ENCODE results near the gene HS6ST3.

HS6ST3 gene

DNA sequence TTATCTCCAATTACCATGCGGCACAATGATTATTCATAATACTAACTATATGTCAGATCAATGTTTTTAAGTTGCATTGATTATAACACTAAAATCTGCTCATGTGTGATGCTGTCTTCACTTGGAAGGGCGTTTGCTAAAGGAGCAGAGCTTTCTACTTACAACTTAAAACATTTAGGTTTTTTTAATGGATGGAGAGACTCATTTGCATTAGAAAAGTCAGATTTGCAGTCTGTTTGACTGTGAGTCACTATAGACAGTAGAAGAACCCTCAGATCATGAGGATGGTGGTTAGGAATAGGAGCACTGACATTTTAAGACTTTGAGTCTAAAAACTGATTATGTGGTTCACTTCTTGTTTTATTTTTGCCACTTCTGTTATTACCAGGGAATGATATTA is 364.6 kb downstream of the HS6ST3 start:
- no peak overlapping the region for H3K27ac ChIP-seq (ENCODE audit: low read depth in 2 of 2, low read length in 2 of 2)
- no peaks in the 10 kb centered on the region for H3K36me3 ChIP-seq (ENCODE audit: control insufficient read depth in 2 of 2, insufficient read depth in 2 of 2, low read length in 2 of 2)
- H3K4me1 ChIP-seq (ENCODE audit: control insufficient read depth in 2 of 2, insufficient read depth in 2 of 2, low read length in 2 of 2) = no peaks in the 10 kb centered on the region
- no peak overlapping the region for H3K4me3 ChIP-seq (ENCODE audit: low read length in 2 of 2)
- no peaks in the 10 kb centered on the region for H3K9me3 ChIP-seq (ENCODE audit: control insufficient read depth in 2 of 2, low read length in 2 of 2)
- H3K27me3 ChIP-seq (ENCODE audit: control insufficient read depth in 2 of 2, insufficient read depth in 2 of 2, low read length in 2 of 2) = no peaks in the 10 kb centered on the region
- no peak overlapping the region for H3K9ac ChIP-seq (ENCODE audit: low read depth in 1 of 2, low read length in 2 of 2)

DNA sequence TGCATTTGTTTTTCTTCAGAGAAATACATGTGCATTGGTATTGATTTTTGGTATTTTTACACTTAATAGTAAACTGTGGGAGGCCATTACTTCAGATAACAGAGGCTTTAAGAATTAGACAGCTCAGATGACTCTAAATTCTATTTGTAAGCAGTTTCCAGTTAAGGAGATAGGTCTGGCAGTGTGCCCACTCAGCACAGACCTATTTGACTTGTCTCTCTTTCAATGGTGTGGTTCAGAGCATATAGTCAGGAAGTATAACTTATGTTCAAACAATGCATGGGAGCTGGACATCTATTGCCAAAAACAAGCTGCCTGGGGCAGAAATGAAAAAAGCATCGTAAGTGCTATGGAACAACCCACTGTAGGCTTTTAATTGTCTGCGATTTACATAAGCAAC is 370.7 kb downstream of the HS6ST3 start:
- Histone ChIP-seq H3K4me3 (ENCODE audit: low read length in 2 of 2) (no peak overlapping the region), H3K9ac (ENCODE audit: low read depth in 1 of 2, low read length in 2 of 2) (no peak overlapping the region), H3K9me3 (ENCODE audit: control insufficient read depth in 2 of 2, low read length in 2 of 2) (no peaks in the 10 kb centered on the region), H3K27me3 (ENCODE audit: control insufficient read depth in 2 of 2, insufficient read depth in 2 of 2, low read length in 2 of 2) (no peaks in the 10 kb centered on the region), H3K36me3 (ENCODE audit: control insufficient read depth in 2 of 2, insufficient read depth in 2 of 2, low read length in 2 of 2) (no peaks in the 10 kb centered on the region), H3K27ac (ENCODE audit: low read depth in 2 of 2, low read length in 2 of 2) (no peak overlapping the region), H3K4me1 (ENCODE audit: control insufficient read depth in 2 of 2, insufficient read depth in 2 of 2, low read length in 2 of 2) (no peaks in the 10 kb centered on the region)

DNA sequence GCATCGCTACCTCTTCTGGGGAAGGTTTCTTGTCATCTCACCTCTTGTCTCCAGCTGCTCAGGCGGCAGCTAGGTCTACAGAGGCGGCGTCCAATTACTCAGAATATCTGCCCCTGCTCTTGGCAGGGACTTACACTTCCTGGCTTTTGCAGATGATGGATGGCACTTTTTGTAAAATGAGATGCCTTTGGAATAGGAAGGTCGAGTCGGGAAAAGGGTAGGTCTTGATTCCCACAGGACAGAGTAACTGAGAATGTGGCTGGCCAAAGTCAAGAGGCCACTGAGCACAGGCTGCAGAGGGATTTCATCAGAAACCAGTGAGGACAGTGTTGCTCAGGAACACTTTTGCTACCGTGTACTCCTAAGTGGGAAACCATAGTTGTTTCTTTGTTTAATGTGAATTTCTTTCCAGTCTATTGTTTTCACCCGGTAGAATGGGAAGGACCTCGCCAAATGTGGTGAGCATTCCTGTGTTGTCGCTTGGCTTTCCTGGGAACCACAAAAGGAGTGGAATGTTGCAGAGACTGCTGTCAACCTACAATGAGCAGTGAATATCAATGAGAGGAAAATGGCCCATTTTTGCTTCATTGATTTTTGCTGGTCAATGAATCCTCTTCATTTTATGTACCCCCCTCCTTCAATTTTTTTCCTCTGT is 383.7 kb downstream of the HS6ST3 start:
- no peak overlapping the region for H3K27ac ChIP-seq (ENCODE audit: low read depth in 2 of 2, low read length in 2 of 2)
- no peaks in the 10 kb centered on the region for H3K4me1 ChIP-seq (ENCODE audit: control insufficient read depth in 2 of 2, insufficient read depth in 2 of 2, low read length in 2 of 2)

DNA sequence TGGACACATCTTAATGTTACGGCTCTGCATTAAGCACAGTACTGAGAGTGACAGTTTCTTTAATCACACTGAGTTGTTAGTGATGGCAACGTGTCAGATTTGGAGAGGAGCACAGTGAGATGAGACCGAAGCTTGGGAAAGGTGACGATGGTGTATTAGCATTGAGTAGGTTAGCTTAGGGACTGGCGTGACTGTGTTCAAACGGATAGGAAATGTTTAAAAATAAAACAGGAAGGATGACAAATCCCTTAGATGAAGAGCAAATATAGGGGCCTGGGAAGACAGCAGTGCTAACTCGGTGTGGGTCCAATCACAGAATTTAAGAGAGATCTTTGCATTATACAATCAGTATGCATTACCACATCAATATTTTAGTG is 384.3 kb downstream of the HS6ST3 start:
- Histone ChIP-seq H3K9me3 (ENCODE audit: control insufficient read depth in 2 of 2, low read length in 2 of 2) (no peaks in the 10 kb centered on the region), H3K4me1 (ENCODE audit: control insufficient read depth in 2 of 2, insufficient read depth in 2 of 2, low read length in 2 of 2) (no peaks in the 10 kb centered on the region), H3K9ac (ENCODE audit: low read depth in 1 of 2, low read length in 2 of 2) (no peak overlapping the region), H3K4me3 (ENCODE audit: low read length in 2 of 2) (no peak overlapping the region), H3K27ac (ENCODE audit: low read depth in 2 of 2, low read length in 2 of 2) (no peak overlapping the region), H3K27me3 (ENCODE audit: control insufficient read depth in 2 of 2, insufficient read depth in 2 of 2, low read length in 2 of 2) (no peaks in the 10 kb centered on the region), H3K36me3 (ENCODE audit: control insufficient read depth in 2 of 2, insufficient read depth in 2 of 2, low read length in 2 of 2) (no peaks in the 10 kb centered on the region)

More for the DNA sequence above, 383.7 kb downstream of the HS6ST3 start:
- no peak overlapping the region for H3K4me3 ChIP-seq (ENCODE audit: low read length in 2 of 2)
- no peak overlapping the region for H3K9ac ChIP-seq (ENCODE audit: low read depth in 1 of 2, low read length in 2 of 2)
- no peaks in the 10 kb centered on the region for H3K27me3 ChIP-seq (ENCODE audit: control insufficient read depth in 2 of 2, insufficient read depth in 2 of 2, low read length in 2 of 2)
- H3K9me3 ChIP-seq (ENCODE audit: control insufficient read depth in 2 of 2, low read length in 2 of 2) = no peaks in the 10 kb centered on the region
- H3K36me3 ChIP-seq (ENCODE audit: control insufficient read depth in 2 of 2, insufficient read depth in 2 of 2, low read length in 2 of 2) = no peaks in the 10 kb centered on the region

DNA sequence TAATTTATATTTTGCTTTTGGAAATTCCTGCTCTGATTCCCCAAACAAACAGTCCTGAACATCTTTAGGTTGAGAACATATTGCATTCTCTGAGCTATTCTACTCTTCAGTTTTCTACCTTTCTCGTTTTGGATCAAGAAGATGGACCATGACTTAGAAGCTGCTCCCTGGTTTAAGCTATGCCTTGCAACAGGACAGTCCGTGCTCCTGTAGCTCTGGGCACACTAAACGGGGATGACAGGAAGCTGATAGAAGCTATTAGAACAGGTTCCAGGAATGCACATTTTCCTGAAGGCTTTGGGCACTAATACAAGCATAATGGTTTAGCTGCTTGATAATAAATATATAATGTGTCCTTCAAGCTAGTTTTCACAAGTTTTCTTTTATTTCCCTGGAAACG is 385.2 kb downstream of the HS6ST3 start:
- H3K27ac ChIP-seq (ENCODE audit: low read depth in 2 of 2, low read length in 2 of 2) = no peak overlapping the region
- no peaks in the 10 kb centered on the region for H3K4me1 ChIP-seq (ENCODE audit: control insufficient read depth in 2 of 2, insufficient read depth in 2 of 2, low read length in 2 of 2)
- no peaks in the 10 kb centered on the region for H3K36me3 ChIP-seq (ENCODE audit: control insufficient read depth in 2 of 2, insufficient read depth in 2 of 2, low read length in 2 of 2)
- no peak overlapping the region for H3K4me3 ChIP-seq (ENCODE audit: low read length in 2 of 2)
- no peaks in the 10 kb centered on the region for H3K9me3 ChIP-seq (ENCODE audit: control insufficient read depth in 2 of 2, low read length in 2 of 2)
- H3K27me3 ChIP-seq (ENCODE audit: control insufficient read depth in 2 of 2, insufficient read depth in 2 of 2, low read length in 2 of 2) = no peaks in the 10 kb centered on the region
- no peak overlapping the region for H3K9ac ChIP-seq (ENCODE audit: low read depth in 1 of 2, low read length in 2 of 2)

- Histone ChIP-seq H3K4me3 (ENCODE audit: low read length in 2 of 2) (no peak overlapping the region), H3K9ac (ENCODE audit: low read depth in 1 of 2, low read length in 2 of 2) (no peak overlapping the region), H3K9me3 (ENCODE audit: control insufficient read depth in 2 of 2, low read length in 2 of 2) (no peaks in the 10 kb centered on the region), H3K4me1 (ENCODE audit: control insufficient read depth in 2 of 2, insufficient read depth in 2 of 2, low read length in 2 of 2) (no peaks in the 10 kb centered on the region), H3K27ac (ENCODE audit: low read depth in 2 of 2, low read length in 2 of 2) (no peak overlapping the region), H3K27me3 (ENCODE audit: control insufficient read depth in 2 of 2, insufficient read depth in 2 of 2, low read length in 2 of 2) (no peaks in the 10 kb centered on the region), H3K36me3 (ENCODE audit: control insufficient read depth in 2 of 2, insufficient read depth in 2 of 2, low read length in 2 of 2) (no peaks in the 10 kb centered on the region)
Observed at GRCh38 chr13:96481482-96481881, 391.6 kb downstream of the HS6ST3 start.

DNA sequence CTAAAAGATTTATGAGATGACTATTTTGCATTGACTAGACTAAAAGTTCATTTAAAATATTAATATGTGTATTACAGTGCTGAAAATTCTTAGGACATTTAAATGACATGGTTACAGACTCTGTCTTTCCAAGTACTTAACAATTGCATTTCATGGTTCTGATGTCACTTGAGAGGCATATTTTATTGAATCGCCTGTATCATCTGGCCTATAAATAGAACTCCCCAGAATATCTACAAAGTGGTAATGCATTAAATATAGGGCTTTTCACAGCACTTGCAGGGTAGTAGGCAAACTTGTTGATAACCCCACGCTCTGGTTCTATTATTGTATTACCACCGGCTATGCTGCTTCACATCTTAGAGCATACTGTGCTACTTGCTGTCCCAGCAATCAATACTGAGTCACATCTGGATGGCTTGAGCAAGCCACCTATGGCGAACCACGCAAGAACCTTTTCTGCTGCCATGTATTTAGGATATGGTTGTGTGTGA is 400.6 kb downstream of the HS6ST3 start:
- no peaks in the 10 kb centered on the region for H3K4me1 ChIP-seq (ENCODE audit: control insufficient read depth in 2 of 2, insufficient read depth in 2 of 2, low read length in 2 of 2)
- no peak overlapping the region for H3K27ac ChIP-seq (ENCODE audit: low read depth in 2 of 2, low read length in 2 of 2)
- no peaks in the 10 kb centered on the region for H3K9me3 ChIP-seq (ENCODE audit: control insufficient read depth in 2 of 2, low read length in 2 of 2)
- no peak overlapping the region for H3K9ac ChIP-seq (ENCODE audit: low read depth in 1 of 2, low read length in 2 of 2)
- H3K36me3 ChIP-seq (ENCODE audit: control insufficient read depth in 2 of 2, insufficient read depth in 2 of 2, low read length in 2 of 2) = no peaks in the 10 kb centered on the region
- no peak overlapping the region for H3K4me3 ChIP-seq (ENCODE audit: low read length in 2 of 2)
- no peaks in the 10 kb centered on the region for H3K27me3 ChIP-seq (ENCODE audit: control insufficient read depth in 2 of 2, insufficient read depth in 2 of 2, low read length in 2 of 2)

DNA sequence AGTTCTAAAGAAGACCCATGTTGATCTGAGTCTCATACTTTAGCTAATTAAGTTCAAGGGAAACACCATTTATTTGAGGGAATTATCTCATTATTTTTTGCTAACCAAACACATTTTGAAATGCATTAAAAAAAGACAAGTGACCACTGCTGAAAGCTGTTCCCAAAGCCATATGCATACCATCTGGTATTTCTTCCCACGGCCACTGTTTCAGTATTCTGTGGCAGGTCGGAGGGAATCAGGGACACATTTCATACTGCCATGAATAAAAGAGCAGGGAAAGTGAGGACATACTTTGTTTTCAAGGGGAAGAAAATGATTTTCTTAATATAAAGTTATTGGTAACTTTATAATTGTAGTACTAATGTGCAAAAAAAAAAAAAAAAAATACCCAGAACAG is 401.2 kb downstream of the HS6ST3 start:
- H3K36me3 ChIP-seq (ENCODE audit: control insufficient read depth in 2 of 2, insufficient read depth in 2 of 2, low read length in 2 of 2) = no peaks in the 10 kb centered on the region
- H3K4me1 ChIP-seq (ENCODE audit: control insufficient read depth in 2 of 2, insufficient read depth in 2 of 2, low read length in 2 of 2) = no peaks in the 10 kb centered on the region
- H3K27me3 ChIP-seq (ENCODE audit: control insufficient read depth in 2 of 2, insufficient read depth in 2 of 2, low read length in 2 of 2) = no peaks in the 10 kb centered on the region
- no peaks in the 10 kb centered on the region for H3K9me3 ChIP-seq (ENCODE audit: control insufficient read depth in 2 of 2, low read length in 2 of 2)
- H3K4me3 ChIP-seq (ENCODE audit: low read length in 2 of 2) = no peak overlapping the region
- no peak overlapping the region for H3K9ac ChIP-seq (ENCODE audit: low read depth in 1 of 2, low read length in 2 of 2)
- H3K27ac ChIP-seq (ENCODE audit: low read depth in 2 of 2, low read length in 2 of 2) = no peak overlapping the region

DNA sequence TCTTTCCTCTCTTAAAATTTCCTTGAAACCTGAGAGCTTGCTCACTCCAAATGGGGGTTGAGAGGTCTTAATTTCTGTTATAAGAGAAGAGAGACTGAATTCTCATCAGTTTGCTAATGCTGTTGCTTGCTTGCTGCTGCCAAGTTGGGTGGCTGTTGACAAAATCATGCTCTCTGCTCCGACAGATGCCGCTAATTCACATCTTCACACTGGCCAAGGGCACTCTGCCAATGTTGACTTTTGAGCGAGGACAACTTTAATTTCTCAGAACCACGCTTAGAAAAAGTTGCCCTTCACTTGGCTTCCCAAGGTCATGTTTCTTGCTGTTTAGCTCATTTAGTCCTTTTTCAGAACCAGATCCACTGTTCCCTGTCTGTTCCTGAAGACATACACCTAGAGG is 402.9 kb downstream of the HS6ST3 start:
- no peak overlapping the region for H3K4me3 ChIP-seq (ENCODE audit: low read length in 2 of 2)
- H3K27me3 ChIP-seq (ENCODE audit: control insufficient read depth in 2 of 2, insufficient read depth in 2 of 2, low read length in 2 of 2) = no peaks in the 10 kb centered on the region
- H3K9me3 ChIP-seq (ENCODE audit: control insufficient read depth in 2 of 2, low read length in 2 of 2) = no peaks in the 10 kb centered on the region
- no peaks in the 10 kb centered on the region for H3K36me3 ChIP-seq (ENCODE audit: control insufficient read depth in 2 of 2, insufficient read depth in 2 of 2, low read length in 2 of 2)
- H3K27ac ChIP-seq (ENCODE audit: low read depth in 2 of 2, low read length in 2 of 2) = no peak overlapping the region
- H3K4me1 ChIP-seq (ENCODE audit: control insufficient read depth in 2 of 2, insufficient read depth in 2 of 2, low read length in 2 of 2) = no peaks in the 10 kb centered on the region
- H3K9ac ChIP-seq (ENCODE audit: low read depth in 1 of 2, low read length in 2 of 2) = no peak overlapping the region

GRCh38 chr13:96499656-96500055 is 409.7 kb downstream of the HS6ST3 start:
- H3K27me3 ChIP-seq (ENCODE audit: control insufficient read depth in 2 of 2, insufficient read depth in 2 of 2, low read length in 2 of 2) = no peaks in the 10 kb centered on the region
- H3K9me3 ChIP-seq (ENCODE audit: control insufficient read depth in 2 of 2, low read length in 2 of 2) = no peaks in the 10 kb centered on the region
- no peak overlapping the region for H3K4me3 ChIP-seq (ENCODE audit: low read length in 2 of 2)
- H3K27ac ChIP-seq (ENCODE audit: low read depth in 2 of 2, low read length in 2 of 2) = no peak overlapping the region
- no peaks in the 10 kb centered on the region for H3K4me1 ChIP-seq (ENCODE audit: control insufficient read depth in 2 of 2, insufficient read depth in 2 of 2, low read length in 2 of 2)
- H3K36me3 ChIP-seq (ENCODE audit: control insufficient read depth in 2 of 2, insufficient read depth in 2 of 2, low read length in 2 of 2) = no peaks in the 10 kb centered on the region
- H3K9ac ChIP-seq (ENCODE audit: low read depth in 1 of 2, low read length in 2 of 2) = no peak overlapping the region

DNA sequence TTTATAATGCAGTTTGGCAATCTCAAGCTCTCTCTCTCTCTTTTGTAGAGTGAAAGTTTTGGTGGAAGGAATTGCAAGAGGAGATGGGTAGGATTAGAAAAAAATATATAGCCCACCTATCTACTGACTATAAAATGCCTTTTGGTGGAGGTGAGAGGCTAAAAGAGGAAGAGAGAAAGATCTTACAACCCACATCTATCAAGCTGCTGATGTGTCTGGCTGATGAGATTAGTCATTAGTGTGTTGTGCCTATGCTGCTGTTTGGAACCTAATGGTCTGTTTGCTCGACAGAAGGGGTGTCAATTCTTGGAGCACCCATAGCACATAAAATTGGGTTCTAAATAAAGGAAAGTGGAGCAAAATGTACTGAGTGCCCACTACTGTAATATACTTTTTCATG is 411.0 kb downstream of the HS6ST3 start:
- Histone ChIP-seq H3K27me3 (ENCODE audit: control insufficient read depth in 2 of 2, insufficient read depth in 2 of 2, low read length in 2 of 2) (no peaks in the 10 kb centered on the region), H3K9ac (ENCODE audit: low read depth in 1 of 2, low read length in 2 of 2) (no peak overlapping the region), H3K27ac (ENCODE audit: low read depth in 2 of 2, low read length in 2 of 2) (no peak overlapping the region), H3K4me3 (ENCODE audit: low read length in 2 of 2) (no peak overlapping the region), H3K9me3 (ENCODE audit: control insufficient read depth in 2 of 2, low read length in 2 of 2) (no peaks in the 10 kb centered on the region), H3K36me3 (ENCODE audit: control insufficient read depth in 2 of 2, insufficient read depth in 2 of 2, low read length in 2 of 2) (no peaks in the 10 kb centered on the region), H3K4me1 (ENCODE audit: control insufficient read depth in 2 of 2, insufficient read depth in 2 of 2, low read length in 2 of 2) (no peaks in the 10 kb centered on the region)
